Measurements from ENCODE around the gene KRTAP4-9. TPM values are rescaled to one million over a fixed set of nuclear protein-coding genes. Genes with fewer than 3 reads are reported as not detected.

KRTAP4-9 gene
- total RNA-seq, 1 donor from 2014 or later: not detected

- Histone ChIP-seq H3K9ac (no peak within 1 kb of the TSS), H3K36me3 (no peaks in the 10 kb centered on the region), H3F3A (ENCODE audit: low read depth) (no peaks in the 10 kb centered on the region), H3K4me1 (no peaks in the 10 kb centered on the region), H2AFZ (replicated peaks) (no peak within 1 kb of the TSS), H3K4me3 (no peak within 1 kb of the TSS), H3K27me3 (no peaks in the 10 kb centered on the region), H3K9me3 (ENCODE audit: low read depth) (no peaks in the 10 kb centered on the region), H3K79me2 (ENCODE audit: low read depth) (no peaks in the 10 kb centered on the region), H3K4me2 (no peak within 1 kb of the TSS), H3K27ac (no peak within 1 kb of the TSS), H4K20me1 (ENCODE audit: low read depth) (no peaks in the 10 kb centered on the region)
- no peaks in the 10 kb centered on the region for H3K9me3 Mint-ChIP-seq
- no peak for TF ChIP-seq CTCF (IDR thresholded peaks at IDR 0.05)
- TF ChIP-seq EZH2 (IDR thresholded peaks at IDR 0.05): no peak
- no peak for TF ChIP-seq EZH2phosphoT487 (IDR thresholded peaks at IDR 0.05)
- H3K36me3 Mint-ChIP-seq: no peaks in the 10 kb centered on the region
- H3K27me3 Mint-ChIP-seq (ENCODE audit: insufficient read depth, low read depth): peaks cover 3% of the 10 kb centered on the region
- no peak for DNase-seq (ENCODE audit: low spot score)
- peak within 1 kb of the TSS; percentile 76 for H3K27ac Mint-ChIP-seq
- H3K4me3 Mint-ChIP-seq: no peak within 1 kb of the TSS
- H3K4me1 Mint-ChIP-seq: peaks cover 10% of the 10 kb centered on the region
Measured at GRCh38 chr17:41060052-41060604, 45.1 kb upstream of the KRTAP4-9 start, which contains the start of gene KRTAP2-3. KRTAP2-3 (minus strand) TSS chr17:41060114; CDS start chr17:41060050, 64 bp downstream.

GRCh38 chr17:41061964-41062363 lies 43.2 kb upstream of the KRTAP4-9 start:
- Histone ChIP-seq H3K9me3 (ENCODE audit: low read depth) (no peaks in the 10 kb centered on the region), H3K4me3 (no peak overlapping the region), H3K4me1 (no peaks in the 10 kb centered on the region), H3K27me3 (no peaks in the 10 kb centered on the region), H3K4me2 (no peak overlapping the region), H3F3A (ENCODE audit: low read depth) (no peaks in the 10 kb centered on the region), H3K36me3 (no peaks in the 10 kb centered on the region), H2AFZ (replicated peaks) (no peak overlapping the region), H3K9ac (no peak overlapping the region), H4K20me1 (ENCODE audit: low read depth) (no peaks in the 10 kb centered on the region), H3K79me2 (ENCODE audit: low read depth) (no peaks in the 10 kb centered on the region), H3K27ac (no peak overlapping the region)
- Mint-ChIP-seq H3K9me3 (no peaks in the 10 kb centered on the region), H3K27me3 (ENCODE audit: insufficient read depth, low read depth) (peaks cover 3% of the 10 kb centered on the region), H3K27ac (no peak overlapping the region), H3K4me3 (no peak overlapping the region), H3K4me1 (peaks cover 10% of the 10 kb centered on the region), H3K36me3 (no peaks in the 10 kb centered on the region)
- no peak for DNase-seq (ENCODE audit: low spot score)
- TF ChIP-seq EZH2phosphoT487 (IDR thresholded peaks at IDR 0.05) (no peak), EZH2 (IDR thresholded peaks at IDR 0.05) (no peak), CTCF (IDR thresholded peaks at IDR 0.05) (no peak)

GRCh38 chr17:41063449-41063848 lies 41.7 kb upstream of the KRTAP4-9 start:
- Mint-ChIP-seq H3K4me3 (no peak overlapping the region), H3K4me1 (peaks cover 10% of the 10 kb centered on the region), H3K27ac (no peak overlapping the region), H3K27me3 (ENCODE audit: insufficient read depth, low read depth) (peaks cover 3% of the 10 kb centered on the region), H3K9me3 (no peaks in the 10 kb centered on the region), H3K36me3 (no peaks in the 10 kb centered on the region)
- Histone ChIP-seq H3K4me1 (no peaks in the 10 kb centered on the region), H3K27me3 (no peaks in the 10 kb centered on the region), H3K27ac (no peak overlapping the region), H3F3A (ENCODE audit: low read depth) (no peaks in the 10 kb centered on the region), H3K79me2 (ENCODE audit: low read depth) (no peaks in the 10 kb centered on the region), H3K9me3 (ENCODE audit: low read depth) (no peaks in the 10 kb centered on the region), H2AFZ (replicated peaks) (no peak overlapping the region), H3K9ac (no peak overlapping the region), H3K36me3 (no peaks in the 10 kb centered on the region), H4K20me1 (ENCODE audit: low read depth) (no peaks in the 10 kb centered on the region), H3K4me3 (no peak overlapping the region), H3K4me2 (no peak overlapping the region)
- no peak for DNase-seq (ENCODE audit: low spot score)
- no peak for TF ChIP-seq EZH2phosphoT487 (IDR thresholded peaks at IDR 0.05)
- TF ChIP-seq CTCF (IDR thresholded peaks at IDR 0.05): no peak
